CD4-positive, alpha-beta T cell treated with Interleukin-2 at 100 ng/mL for 4 hours (primary cell): ENCODE results near the gene OR5D13.

Experiments used
- DNase-seq: peaks from one replicate; pipeline ENCODE4 v3.0.0-alpha.2; 2020; ENCODE audit warnings: low spot score

The OR5D13 gene

GRCh38 chr11:55773138-55773537, at the start of gene OR5D13:
TSS of gene OR5D13 (plus strand) at chr11:55773438. CDS start at chr11:55773438, 0 bp downstream.
- no peak for DNase-seq

- no peak for DNase-seq
These were observed 46.4 kb upstream of the OR5D13 start for GRCh38 chr11:55726715-55727324.

- no peak for DNase-seq
These were observed 40.3 kb upstream of the OR5D13 start for GRCh38 chr11:55732936-55733335.

- DNase-seq, result no peak
These were observed 18.4 kb downstream of the OR5D13 start for GRCh38 chr11:55791606-55792005.

GRCh38 chr11:55793321-55793720, 20.1 kb downstream of the OR5D13 start:
- DNase-seq, result no peak

GRCh38 chr11:55795256-55795655, 22.0 kb downstream of the OR5D13 start, which contains the start of gene OR5D14:
TSS of gene OR5D14 (plus strand) at chr11:55795556. CDS start at chr11:55795556, 0 bp downstream.
- no peak for DNase-seq

GRCh38 chr11:55806248-55806647, 33.0 kb downstream of the OR5D13 start:
- no peak for DNase-seq

- DNase-seq, result no peak
These were observed 37.8 kb downstream of the OR5D13 start, which contains the start of gene OR5L1 for GRCh38 chr11:55811067-55811466. TSS of gene OR5L1 (plus strand) at chr11:55811367. CDS start at chr11:55811467, 100 bp downstream.

- no peak for DNase-seq
These were observed 46.1 kb downstream of the OR5D13 start, which contains the start of gene OR5D18 for GRCh38 chr11:55819330-55819729. TSS of gene OR5D18 (plus strand) at chr11:55819630. CDS start at chr11:55819630, 0 bp downstream.
